Measurements from ENCODE around the gene LTF.
"Not testable (repeated sequence)": the region's sequence is repeated elsewhere in the genome, so short reads cannot be mapped to it uniquely, and the experiment has no call there.

Gene LTF

DNA sequence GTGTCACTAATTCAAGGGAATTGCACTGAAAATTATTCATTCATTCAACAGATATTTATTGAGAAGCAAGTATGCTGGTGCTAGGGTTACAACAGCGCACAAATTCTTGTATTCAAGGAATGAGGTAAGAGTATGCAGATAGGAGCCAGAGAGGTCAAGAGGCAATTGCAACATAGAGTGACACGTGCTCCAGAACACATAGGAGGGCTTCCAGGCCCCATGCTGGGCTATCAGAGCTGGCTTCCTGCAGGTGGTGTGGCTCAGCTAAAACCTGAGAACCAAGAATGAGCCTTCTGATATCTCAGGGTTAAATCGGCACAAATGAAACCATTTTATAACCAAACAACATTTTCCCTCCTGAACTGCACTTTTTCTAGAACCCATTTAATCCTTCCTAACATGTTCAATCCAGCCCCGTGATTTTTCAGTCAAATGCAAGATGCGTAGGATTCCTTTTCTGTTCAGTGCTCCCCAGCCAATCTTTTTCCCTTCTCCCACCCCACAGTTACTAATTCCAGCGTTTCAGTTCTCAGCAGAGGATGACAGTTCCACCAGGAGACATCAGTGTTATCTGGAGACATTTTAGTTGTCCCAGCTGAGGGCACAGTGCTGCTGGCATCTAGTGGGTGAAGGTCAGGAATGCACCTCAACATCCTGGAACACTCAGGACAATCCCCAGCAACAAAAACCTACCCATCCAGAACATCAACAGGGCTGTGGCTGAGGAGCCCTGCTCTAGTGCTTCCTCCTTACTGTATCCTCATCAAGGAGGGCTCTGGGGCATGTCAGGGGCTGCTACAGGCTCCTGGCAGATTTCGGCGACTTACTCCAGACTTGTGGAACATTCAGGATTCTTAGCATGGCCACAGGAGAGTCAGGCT, 70.9 kb downstream of the LTF start:
- DNase-seq (ENCODE audit: low read depth): peak; percentile 75

DNA sequence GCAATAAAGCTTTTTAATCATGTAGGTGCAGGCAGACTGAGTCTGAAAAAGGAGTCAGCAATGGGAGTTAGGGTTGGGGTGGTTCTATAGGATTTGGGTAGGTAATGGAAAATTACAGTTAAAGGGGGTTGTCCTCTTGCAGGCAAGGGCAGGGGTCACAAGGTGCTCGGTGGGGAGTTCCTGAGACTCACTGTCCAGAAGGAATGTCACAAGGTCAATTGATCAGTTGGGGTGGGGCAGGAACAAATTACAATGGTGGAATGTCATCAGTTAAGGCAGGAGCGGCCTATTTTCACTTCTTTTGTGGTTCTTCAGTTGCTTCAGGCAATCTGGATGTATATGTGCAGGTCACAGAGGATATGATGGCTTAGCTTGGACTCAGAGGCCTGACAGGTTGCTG, 71.7 kb downstream of the LTF start:
- no peak for DNase-seq (ENCODE audit: low read depth)

DNA sequence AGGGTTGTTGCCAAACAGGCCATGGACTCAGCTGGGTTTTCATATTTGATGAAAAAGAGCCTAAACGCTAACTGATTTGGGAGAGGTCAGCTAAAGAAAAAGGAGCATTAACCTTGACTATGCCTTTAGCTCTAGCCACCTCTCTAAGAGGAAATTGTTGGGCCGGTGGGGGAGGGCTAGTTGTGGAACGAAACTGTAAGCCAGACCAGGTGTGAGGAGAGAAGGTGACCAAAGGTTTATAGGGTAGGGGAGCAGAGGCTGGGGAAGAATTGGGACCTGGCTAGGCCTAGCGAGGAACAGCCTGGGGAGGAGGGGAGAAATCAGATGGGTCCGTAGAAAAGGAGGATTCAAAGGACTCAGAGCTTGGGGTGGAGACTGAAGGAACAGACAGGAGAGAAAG, 73.2 kb downstream of the LTF start:
- not testable (repeated sequence) for DNase-seq (ENCODE audit: low read depth)

GRCh38 chr3:46389306-46389705, 75.4 kb downstream of the LTF start:
- DNase-seq (ENCODE audit: low read depth): no peak

DNA sequence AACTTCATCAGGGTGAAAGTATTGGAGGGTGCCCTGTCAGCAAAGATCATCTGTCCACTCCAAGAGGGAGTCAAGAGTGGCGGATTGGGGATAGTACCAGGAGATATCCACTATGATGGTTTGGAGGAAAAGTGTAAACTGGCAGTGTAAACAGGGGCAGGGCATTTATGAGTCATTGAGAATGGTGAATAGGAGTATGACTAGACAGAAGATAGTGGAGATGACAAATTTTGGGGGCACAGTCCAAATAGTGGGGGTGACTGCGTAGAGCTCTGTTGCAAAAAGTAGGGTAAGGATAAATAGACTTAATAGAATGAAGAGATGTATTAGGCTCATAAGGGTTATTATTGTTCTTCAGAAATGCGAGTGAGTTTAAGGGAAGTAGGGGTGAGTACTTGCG, 75.9 kb downstream of the LTF start:
- not testable (repeated sequence) for DNase-seq (ENCODE audit: low read depth)

DNA sequence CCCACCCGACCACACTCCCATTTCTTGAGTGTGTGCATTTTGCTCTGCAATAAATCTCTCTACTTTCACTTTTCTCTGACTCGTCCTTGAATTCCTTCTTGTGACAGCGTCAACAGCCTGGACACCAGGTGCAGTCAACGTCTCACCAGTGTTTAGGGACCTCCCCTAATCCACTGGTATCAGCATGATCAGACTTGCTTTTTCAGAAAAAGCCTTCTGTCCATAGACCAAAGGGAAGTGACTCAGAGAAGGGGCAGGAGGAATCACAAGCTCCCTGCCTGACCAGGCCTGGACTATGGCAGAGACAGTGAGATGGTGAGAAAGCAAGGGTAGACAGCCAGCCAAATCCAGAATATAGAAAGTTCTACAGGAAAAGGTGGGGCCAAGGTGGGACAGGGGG, 78.5 kb downstream of the LTF start:
- DNase-seq (ENCODE audit: low read depth): peak; percentile 32

Data from amniotic epithelial cell (primary cell).